ENCODE data around the gene PRELID2. TPM values are rescaled to one million over a fixed set of nuclear protein-coding genes. Genes with fewer than 3 reads are reported as not detected.
"Not testable (repeated sequence)": the region's sequence is repeated elsewhere in the genome, so short reads cannot be mapped to it uniquely, and the experiment has no call there.

The PRELID2 gene
- total RNA-seq, 5 donors from 2014 or later (not counting 1 experiment from before 2014, with no cell fraction given), result 0.23 to 1.9 (median 0.69) TPM

GRCh38 chr5:145729956-145730355 lies 105.2 kb downstream of the PRELID2 start:
- H3K27ac Mint-ChIP-seq; CTCF ChIA-PET; H3K9me3 ChIP-seq; H3K4me3 Mint-ChIP-seq; H3K4me1 ChIP-seq (ENCODE audit: control insufficient read depth in 1 of 2, extremely low read depth in 1 of 2, insufficient read depth in 2 of 2, low read length in 2 of 2); H3K27me3 Mint-ChIP-seq; DNase-seq; H3K36me3 ChIP-seq (ENCODE audit: control insufficient read depth in 2 of 2, extremely low read depth in 1 of 2, insufficient read depth in 1 of 2, low read length in 1 of 2); H3K27ac ChIP-seq (ENCODE audit: low read length); H3K36me3 Mint-ChIP-seq; H3K27me3 ChIP-seq (replicated peaks in 1 of 2; ENCODE audit: control insufficient read depth in 2 of 2, extremely low read depth in 1 of 2, insufficient read depth in 2 of 2, low read length in 1 of 2); H3K4me1 Mint-ChIP-seq; ATAC-seq (replicated peaks in 1 of 4); H3K4me3 ChIP-seq (ENCODE audit: control insufficient read depth in 1 of 2, extremely low read depth in 1 of 2, low read length in 1 of 2); POLR2A ChIA-PET: not testable (repeated sequence)
- peaks cover 21 to 42% (median 29%) of the 10 kb centered on the region in 3 donors for H3K9me3 Mint-ChIP-seq
- 83% methylated on average over 1 of the region's 1 CpG for WGBS (ENCODE audit: insufficient coverage)

- no peak overlapping the region for H3K27ac ChIP-seq (ENCODE audit: low read length)
- H3K4me1 ChIP-seq (ENCODE audit: control insufficient read depth in 1 of 2, extremely low read depth in 1 of 2, insufficient read depth in 2 of 2, low read length in 2 of 2), result no peaks in the 10 kb centered on the region
- ChIA-PET CTCF (no interaction called here), POLR2A (no interaction called here)
- DNase-seq, result no peak
- Mint-ChIP-seq H3K36me3 (no peaks in the 10 kb centered on the region), H3K9me3 (peaks cover 10 to 21% (median 15%) of the 10 kb centered on the region in 3 donors), H3K4me3 (no peak overlapping the region), H3K27me3 (no peaks in the 10 kb centered on the region), H3K4me1 (no peaks in the 10 kb centered on the region), H3K27ac (no peak overlapping the region)
- no peaks in the 10 kb centered on the region for H3K27me3 ChIP-seq (replicated peaks in 1 of 2; ENCODE audit: control insufficient read depth in 2 of 2, extremely low read depth in 1 of 2, insufficient read depth in 2 of 2, low read length in 1 of 2)
- no CpG with 5 or more reads among the region's 1 CpG for WGBS (ENCODE audit: insufficient coverage)
- H3K9me3 ChIP-seq, result no peaks in the 10 kb centered on the region
- ATAC-seq (replicated peaks in 1 of 4), result no peak
- H3K36me3 ChIP-seq (ENCODE audit: control insufficient read depth in 2 of 2, extremely low read depth in 1 of 2, insufficient read depth in 1 of 2, low read length in 1 of 2), result no peaks in the 10 kb centered on the region
- H3K4me3 ChIP-seq (ENCODE audit: control insufficient read depth in 1 of 2, extremely low read depth in 1 of 2, low read length in 1 of 2), result no peak overlapping the region
Observed at GRCh38 chr5:145723516-145723915, 111.6 kb downstream of the PRELID2 start.

- Mint-ChIP-seq H3K36me3 (no peaks in the 10 kb centered on the region), H3K4me1 (no peaks in the 10 kb centered on the region)
- no peak for ATAC-seq (replicated peaks in 1 of 4)
Observed at GRCh38 chr5:145718956-145719355, 116.2 kb downstream of the PRELID2 start.

GRCh38 chr5:145715412-145715811 lies 119.7 kb downstream of the PRELID2 start:
- H3K27ac ChIP-seq (ENCODE audit: low read length), result no peak overlapping the region
- CTCF ChIA-PET, result no interaction called here
- no peaks in the 10 kb centered on the region for H3K27me3 ChIP-seq (replicated peaks in 1 of 2; ENCODE audit: control insufficient read depth in 2 of 2, extremely low read depth in 1 of 2, insufficient read depth in 2 of 2, low read length in 1 of 2)
- H3K4me3 ChIP-seq (ENCODE audit: control insufficient read depth in 1 of 2, extremely low read depth in 1 of 2, low read length in 1 of 2), result no peak overlapping the region
- Mint-ChIP-seq H3K4me3 (no peak overlapping the region), H3K9me3 (peaks cover 0 to 6% (median 6%) of the 10 kb centered on the region in 3 donors), H3K36me3 (no peaks in the 10 kb centered on the region), H3K27ac (no peak overlapping the region), H3K27me3 (no peaks in the 10 kb centered on the region), H3K4me1 (no peaks in the 10 kb centered on the region)
- ATAC-seq (replicated peaks in 1 of 4) (no peak), DNase-seq (no peak)
- WGBS (ENCODE audit: insufficient coverage), result 71% methylated on average over 1 of the region's 1 CpG
- H3K36me3 ChIP-seq (ENCODE audit: control insufficient read depth in 2 of 2, extremely low read depth in 1 of 2, insufficient read depth in 1 of 2, low read length in 1 of 2), result no peaks in the 10 kb centered on the region
- no peaks in the 10 kb centered on the region for H3K9me3 ChIP-seq
- POLR2A ChIA-PET, result no interaction called here
- no peaks in the 10 kb centered on the region for H3K4me1 ChIP-seq (ENCODE audit: control insufficient read depth in 1 of 2, extremely low read depth in 1 of 2, insufficient read depth in 2 of 2, low read length in 2 of 2)

More at GRCh38 chr5:145718956-145719355, 116.2 kb downstream of the PRELID2 start:
- H3K27me3 ChIP-seq (replicated peaks in 1 of 2; ENCODE audit: control insufficient read depth in 2 of 2, extremely low read depth in 1 of 2, insufficient read depth in 2 of 2, low read length in 1 of 2), result no peaks in the 10 kb centered on the region
- ChIA-PET CTCF (no interaction called here), POLR2A (no interaction called here)
- no peak for DNase-seq
- no peak overlapping the region for H3K27ac ChIP-seq (ENCODE audit: low read length)
- Mint-ChIP-seq H3K4me3 (no peak overlapping the region), H3K9me3 (peaks cover 0 to 6% (median 6%) of the 10 kb centered on the region in 3 donors), H3K27me3 (no peaks in the 10 kb centered on the region), H3K27ac (no peak overlapping the region)
- no peaks in the 10 kb centered on the region for H3K36me3 ChIP-seq (ENCODE audit: control insufficient read depth in 2 of 2, extremely low read depth in 1 of 2, insufficient read depth in 1 of 2, low read length in 1 of 2)
- H3K4me1 ChIP-seq (ENCODE audit: control insufficient read depth in 1 of 2, extremely low read depth in 1 of 2, insufficient read depth in 2 of 2, low read length in 2 of 2), result no peaks in the 10 kb centered on the region
- no peaks in the 10 kb centered on the region for H3K9me3 ChIP-seq
- WGBS (ENCODE audit: insufficient coverage), result no CpG with 5 or more reads among the region's 1 CpG
- H3K4me3 ChIP-seq (ENCODE audit: control insufficient read depth in 1 of 2, extremely low read depth in 1 of 2, low read length in 1 of 2), result no peak overlapping the region

GRCh38 chr5:145712245-145712644 lies 122.9 kb downstream of the PRELID2 start:
- Histone ChIP-seq H3K27me3 (replicated peaks in 1 of 2; ENCODE audit: control insufficient read depth in 2 of 2, extremely low read depth in 1 of 2, insufficient read depth in 2 of 2, low read length in 1 of 2) (no peaks in the 10 kb centered on the region), H3K4me3 (ENCODE audit: control insufficient read depth in 1 of 2, extremely low read depth in 1 of 2, low read length in 1 of 2) (no peak overlapping the region), H3K9me3 (no peaks in the 10 kb centered on the region), H3K4me1 (ENCODE audit: control insufficient read depth in 1 of 2, extremely low read depth in 1 of 2, insufficient read depth in 2 of 2, low read length in 2 of 2) (no peaks in the 10 kb centered on the region), H3K36me3 (ENCODE audit: control insufficient read depth in 2 of 2, extremely low read depth in 1 of 2, insufficient read depth in 1 of 2, low read length in 1 of 2) (no peaks in the 10 kb centered on the region), H3K27ac (ENCODE audit: low read length) (no peak overlapping the region)
- Mint-ChIP-seq H3K4me3 (no peak overlapping the region), H3K36me3 (no peaks in the 10 kb centered on the region), H3K27me3 (no peaks in the 10 kb centered on the region), H3K27ac (no peak overlapping the region), H3K4me1 (no peaks in the 10 kb centered on the region), H3K9me3 (no peaks in the 10 kb centered on the region)
- DNase-seq (no peak), ATAC-seq (replicated peaks in 1 of 4) (no peak)
- CTCF ChIA-PET, result no interaction called here
- POLR2A ChIA-PET, result no interaction called here
- no CpG with 5 or more reads among the region's 2 CpGs for WGBS (ENCODE audit: insufficient coverage)

GRCh38 chr5:145711417-145711816 lies 123.7 kb downstream of the PRELID2 start:
- Mint-ChIP-seq H3K4me3 (no peak overlapping the region), H3K27ac (no peak overlapping the region), H3K27me3 (no peaks in the 10 kb centered on the region), H3K9me3 (no peaks in the 10 kb centered on the region), H3K36me3 (no peaks in the 10 kb centered on the region), H3K4me1 (no peaks in the 10 kb centered on the region)
- H3K4me1 ChIP-seq (ENCODE audit: control insufficient read depth in 1 of 2, extremely low read depth in 1 of 2, insufficient read depth in 2 of 2, low read length in 2 of 2), result no peaks in the 10 kb centered on the region
- H3K4me3 ChIP-seq (ENCODE audit: control insufficient read depth in 1 of 2, extremely low read depth in 1 of 2, low read length in 1 of 2), result no peak overlapping the region
- H3K36me3 ChIP-seq (ENCODE audit: control insufficient read depth in 2 of 2, extremely low read depth in 1 of 2, insufficient read depth in 1 of 2, low read length in 1 of 2), result no peaks in the 10 kb centered on the region
- WGBS (ENCODE audit: insufficient coverage), result 86% methylated on average over 1 of the region's 3 CpGs
- no peak for DNase-seq
- no peak overlapping the region for H3K27ac ChIP-seq (ENCODE audit: low read length)
- ChIA-PET POLR2A (no interaction called here), CTCF (no interaction called here)
- H3K27me3 ChIP-seq (replicated peaks in 1 of 2; ENCODE audit: control insufficient read depth in 2 of 2, extremely low read depth in 1 of 2, insufficient read depth in 2 of 2, low read length in 1 of 2), result no peaks in the 10 kb centered on the region
- no peak for ATAC-seq (replicated peaks in 1 of 4)
- H3K9me3 ChIP-seq, result no peaks in the 10 kb centered on the region
